GM18517 (cell line): ENCODE data around the gene DYNC1H1.

Experiments used
- ATAC-seq: cut with Tn5 transposase; IDR thresholded peaks from one replicate; pipeline ENCODE4 v1.9.1; 2021; ENCODE audit warnings: mild to moderate bottlenecking, moderate library complexity; ENCODE audit not compliant: unreplicated experiment

Gene DYNC1H1

GRCh38 chr14:102029956-102030355, 65.6 kb downstream of the DYNC1H1 start:
- ATAC-seq: no peak

- ATAC-seq: no peak
Observed at GRCh38 chr14:102033241-102033640, 68.9 kb downstream of the DYNC1H1 start.

- no peak for ATAC-seq
Observed at GRCh38 chr14:102034301-102034700, 69.9 kb downstream of the DYNC1H1 start.

GRCh38 chr14:102035914-102036313, 71.5 kb downstream of the DYNC1H1 start:
- ATAC-seq: no peak

- ATAC-seq: no peak
Observed at GRCh38 chr14:102037686-102038085, 73.3 kb downstream of the DYNC1H1 start.

GRCh38 chr14:102039157-102039556, 74.8 kb downstream of the DYNC1H1 start:
- no peak for ATAC-seq

GRCh38 chr14:102040153-102040552, 75.8 kb downstream of the DYNC1H1 start:
- ATAC-seq: no peak

- no peak for ATAC-seq
Observed at GRCh38 chr14:102042699-102043098, 78.3 kb downstream of the DYNC1H1 start.

- no peak for ATAC-seq
Observed at GRCh38 chr14:102043251-102044025, 79.1 kb downstream of the DYNC1H1 start.

- no peak for ATAC-seq
Observed at GRCh38 chr14:102044566-102044965, 80.2 kb downstream of the DYNC1H1 start.

- ATAC-seq: no peak
Observed at GRCh38 chr14:102046337-102047278, 82.2 kb downstream of the DYNC1H1 start.

GRCh38 chr14:102047808-102048540, 83.6 kb downstream of the DYNC1H1 start:
- no peak for ATAC-seq

- ATAC-seq: no peak
Observed at GRCh38 chr14:102049258-102050025, 85.1 kb downstream of the DYNC1H1 start.

GRCh38 chr14:102050026-102050405, 85.6 kb downstream of the DYNC1H1 start:
- ATAC-seq: no peak

GRCh38 chr14:102050625-102051024, 86.3 kb downstream of the DYNC1H1 start:
- ATAC-seq: no peak

- ATAC-seq: no peak
Observed at GRCh38 chr14:102052522-102052921, 88.1 kb downstream of the DYNC1H1 start.

GRCh38 chr14:102055181-102055901, 91.0 kb downstream of the DYNC1H1 start:
- ATAC-seq: no peak

- no peak for ATAC-seq
Observed at GRCh38 chr14:102056694-102057442, 92.5 kb downstream of the DYNC1H1 start.

GRCh38 chr14:102057480-102058114, 93.2 kb downstream of the DYNC1H1 start:
- ATAC-seq: no peak
